ENCODE data around the gene APOC4. TPM values are rescaled to one million over a fixed set of nuclear protein-coding genes. Genes with fewer than 3 reads are reported as not detected.

The APOC4 gene
- total RNA-seq, 1 experiment from 2014 or later = not detected

DNA sequence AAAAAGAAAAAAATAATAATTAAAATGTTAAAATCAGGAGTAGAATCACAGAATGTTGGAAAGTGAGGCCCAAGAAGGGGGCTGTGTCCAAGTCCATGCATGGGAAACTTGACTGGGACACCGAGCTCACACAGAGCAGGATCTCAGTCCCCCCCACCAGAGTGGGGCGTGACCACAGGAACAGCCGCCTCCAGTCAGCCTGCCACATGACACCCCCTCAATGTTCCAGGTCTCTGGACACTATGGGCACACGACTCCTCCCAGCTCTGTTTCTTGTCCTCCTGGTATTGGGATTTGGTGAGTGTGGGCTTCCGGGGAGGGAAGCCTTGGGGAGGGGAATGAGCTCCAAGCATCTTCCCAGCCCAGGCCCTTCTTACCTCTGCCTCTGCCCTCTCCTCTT lies 6.2 kb downstream of the APOC4 start:
- H2AFZ ChIP-seq (ENCODE audit: low read length) = no peak overlapping the region
- DNase-seq (no peak), ATAC-seq (no peak)
- POLR2A ChIA-PET (ENCODE audit: unreplicated experiment) = no interaction called here
- H3K4me3 ChIP-seq (ENCODE audit: low read length) = no peak overlapping the region
- no peak overlapping the region for H3K27ac ChIP-seq (ENCODE audit: low read length)
- no peaks in the 10 kb centered on the region for H3K9me2 ChIP-seq (replicated peaks; ENCODE audit: low read length)
- H3K27me3 ChIP-seq (ENCODE audit: low read length) = no peaks in the 10 kb centered on the region
- no peaks in the 10 kb centered on the region for H3K4me1 ChIP-seq (ENCODE audit: insufficient read depth, low read length)
- no peaks in the 10 kb centered on the region for H3K36me3 ChIP-seq (ENCODE audit: low read depth, low read length)
- H3K4me2 ChIP-seq (ENCODE audit: low read length) = no peak overlapping the region
- H3K9me3 ChIP-seq (ENCODE audit: low read length) = no peaks in the 10 kb centered on the region
- no TSS peak for BruUV-seq (replicated peaks)
- no peaks in the 10 kb centered on the region for H3K79me2 ChIP-seq (ENCODE audit: low read length)
- CTCF ChIA-PET = no interaction called here
- TF ChIP-seq, protein P1, sequence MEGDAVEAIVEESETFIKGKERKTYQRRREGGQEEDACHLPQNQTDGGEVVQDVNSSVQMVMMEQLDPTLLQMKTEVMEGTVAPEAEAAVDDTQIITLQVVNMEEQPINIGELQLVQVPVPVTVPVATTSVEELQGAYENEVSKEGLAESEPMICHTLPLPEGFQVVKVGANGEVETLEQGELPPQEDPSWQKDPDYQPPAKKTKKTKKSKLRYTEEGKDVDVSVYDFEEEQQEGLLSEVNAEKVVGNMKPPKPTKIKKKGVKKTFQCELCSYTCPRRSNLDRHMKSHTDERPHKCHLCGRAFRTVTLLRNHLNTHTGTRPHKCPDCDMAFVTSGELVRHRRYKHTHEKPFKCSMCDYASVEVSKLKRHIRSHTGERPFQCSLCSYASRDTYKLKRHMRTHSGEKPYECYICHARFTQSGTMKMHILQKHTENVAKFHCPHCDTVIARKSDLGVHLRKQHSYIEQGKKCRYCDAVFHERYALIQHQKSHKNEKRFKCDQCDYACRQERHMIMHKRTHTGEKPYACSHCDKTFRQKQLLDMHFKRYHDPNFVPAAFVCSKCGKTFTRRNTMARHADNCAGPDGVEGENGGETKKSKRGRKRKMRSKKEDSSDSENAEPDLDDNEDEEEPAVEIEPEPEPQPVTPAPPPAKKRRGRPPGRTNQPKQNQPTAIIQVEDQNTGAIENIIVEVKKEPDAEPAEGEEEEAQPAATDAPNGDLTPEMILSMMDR (conservative IDR thresholded peaks at IDR 0.05; ENCODE audit: low read depth, low read length) = no peak
- TF ChIP-seq EZH2phosphoT487 (IDR thresholded peaks at IDR 0.05; ENCODE audit: borderline replicate concordance, low read length) = no peak
- no peak for TF ChIP-seq EZH2 (IDR thresholded peaks at IDR 0.05; ENCODE audit: low read length, unreplicated experiment)
- no peaks in the 10 kb centered on the region for H4K20me1 ChIP-seq (ENCODE audit: low read length)
- intact Hi-C loops (cut with micrococcal nuclease) = no loop called here
- H3F3A ChIP-seq (ENCODE audit: low read length, unreplicated experiment) = no peaks in the 10 kb centered on the region
- H3K9ac ChIP-seq (ENCODE audit: low read length) = no peak overlapping the region

DNA sequence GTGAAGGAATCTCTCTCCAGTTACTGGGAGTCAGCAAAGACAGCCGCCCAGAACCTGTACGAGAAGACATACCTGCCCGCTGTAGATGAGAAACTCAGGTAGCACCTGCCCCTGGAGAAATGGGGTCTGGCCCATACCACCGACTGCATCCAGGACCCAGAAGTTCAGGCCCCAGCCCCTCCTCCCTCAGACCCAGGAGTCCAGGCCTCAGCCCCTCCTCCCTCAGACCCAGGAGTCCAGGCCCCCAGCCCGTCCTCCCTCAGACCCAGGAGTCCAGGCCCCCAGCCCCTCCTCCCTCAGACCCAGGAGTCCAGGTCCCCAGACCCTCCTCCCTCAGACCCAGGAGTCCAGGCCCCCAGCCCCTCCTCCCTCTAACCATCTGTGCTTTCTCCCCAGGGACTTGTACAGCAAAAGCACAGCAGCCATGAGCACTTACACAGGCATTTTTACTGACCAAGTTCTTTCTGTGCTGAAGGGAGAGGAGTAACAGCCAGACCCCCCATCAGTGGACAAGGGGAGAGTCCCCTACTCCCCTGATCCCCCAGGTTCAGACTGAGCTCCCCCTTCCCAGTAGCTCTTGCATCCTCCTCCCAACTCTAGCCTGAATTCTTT lies 6.8 kb downstream of the APOC4 start:
- no peak overlapping the region for H3K4me3 ChIP-seq (ENCODE audit: low read length)
- H3K79me2 ChIP-seq (ENCODE audit: low read length) = no peaks in the 10 kb centered on the region
- no peak for ATAC-seq
- no peaks in the 10 kb centered on the region for H3F3A ChIP-seq (ENCODE audit: low read length, unreplicated experiment)
- BruUV-seq (replicated peaks) = no TSS peak
- ChIA-PET POLR2A (ENCODE audit: unreplicated experiment) (no interaction called here), CTCF (no interaction called here)
- no peaks in the 10 kb centered on the region for H3K9me3 ChIP-seq (ENCODE audit: low read length)
- H3K27ac ChIP-seq (ENCODE audit: low read length) = no peak overlapping the region
- intact Hi-C loops (cut with micrococcal nuclease) = no loop called here
- H4K20me1 ChIP-seq (ENCODE audit: low read length) = no peaks in the 10 kb centered on the region
- no peak for DNase-seq
- no peak overlapping the region for H3K9ac ChIP-seq (ENCODE audit: low read length)
- no peaks in the 10 kb centered on the region for H3K9me2 ChIP-seq (replicated peaks; ENCODE audit: low read length)
- TF ChIP-seq, protein P1 (conservative IDR thresholded peaks at IDR 0.05; ENCODE audit: low read depth, low read length) = no peak
- no peak for TF ChIP-seq EZH2 (IDR thresholded peaks at IDR 0.05; ENCODE audit: low read length, unreplicated experiment)
- TF ChIP-seq EZH2phosphoT487 (IDR thresholded peaks at IDR 0.05; ENCODE audit: borderline replicate concordance, low read length) = no peak
- no peaks in the 10 kb centered on the region for H3K27me3 ChIP-seq (ENCODE audit: low read length)
- no peaks in the 10 kb centered on the region for H3K4me1 ChIP-seq (ENCODE audit: insufficient read depth, low read length)
- no peaks in the 10 kb centered on the region for H3K36me3 ChIP-seq (ENCODE audit: low read depth, low read length)
- H3K4me2 ChIP-seq (ENCODE audit: low read length) = no peak overlapping the region
- H2AFZ ChIP-seq (ENCODE audit: low read length) = no peak overlapping the region

DNA sequence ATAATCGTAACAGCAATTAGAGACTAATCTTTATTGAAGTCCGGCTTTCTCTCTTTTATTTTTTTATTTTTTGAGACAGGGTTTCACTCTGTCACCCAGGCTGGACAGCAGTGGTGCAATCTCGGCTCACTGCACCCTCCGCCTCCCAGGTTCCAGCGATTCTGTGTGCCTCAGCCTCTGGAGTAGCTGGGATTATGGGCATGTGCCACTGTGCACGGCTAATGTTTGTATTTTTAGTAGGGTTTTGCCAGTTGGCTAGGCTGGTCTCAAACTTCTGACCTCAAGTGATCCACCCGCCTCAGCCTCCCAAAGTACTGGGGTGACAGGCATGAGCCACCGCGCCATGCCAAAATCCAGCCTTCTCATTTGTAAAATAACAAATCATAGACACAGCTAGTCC lies 7.5 kb downstream of the APOC4 start:
- DNase-seq (no peak), ATAC-seq (no peak)
- Histone ChIP-seq H3K4me1 (ENCODE audit: insufficient read depth, low read length) (no peaks in the 10 kb centered on the region), H3K4me2 (ENCODE audit: low read length) (no peak overlapping the region), H3K79me2 (ENCODE audit: low read length) (no peaks in the 10 kb centered on the region), H3K36me3 (ENCODE audit: low read depth, low read length) (no peaks in the 10 kb centered on the region), H3K27me3 (ENCODE audit: low read length) (no peaks in the 10 kb centered on the region), H3F3A (ENCODE audit: low read length, unreplicated experiment) (no peaks in the 10 kb centered on the region), H3K9ac (ENCODE audit: low read length) (no peak overlapping the region), H3K9me2 (replicated peaks; ENCODE audit: low read length) (no peaks in the 10 kb centered on the region), H3K9me3 (ENCODE audit: low read length) (no peaks in the 10 kb centered on the region), H3K27ac (ENCODE audit: low read length) (no peak overlapping the region), H3K4me3 (ENCODE audit: low read length) (no peak overlapping the region), H2AFZ (ENCODE audit: low read length) (no peak overlapping the region), H4K20me1 (ENCODE audit: low read length) (no peaks in the 10 kb centered on the region)
- ChIA-PET POLR2A (ENCODE audit: unreplicated experiment) (no interaction called here), CTCF (no interaction called here)
- no peak for TF ChIP-seq EZH2phosphoT487 (IDR thresholded peaks at IDR 0.05; ENCODE audit: borderline replicate concordance, low read length)
- TF ChIP-seq, protein P1 (conservative IDR thresholded peaks at IDR 0.05; ENCODE audit: low read depth, low read length) = no peak
- no peak for TF ChIP-seq EZH2 (IDR thresholded peaks at IDR 0.05; ENCODE audit: low read length, unreplicated experiment)
- BruUV-seq (replicated peaks) = no TSS peak
- intact Hi-C loops (cut with micrococcal nuclease) = no loop called here
